Right atrium auricular region (tissue), 2 donors: ENCODE data around the gene SLAMF8. TPM values are rescaled to one million over a fixed set of nuclear protein-coding genes. Genes with fewer than 3 reads are reported as not detected.

ENCODE experiments used
- DNase-seq: peaks from one replicate; pipeline ENCODE4 v3.0.0-alpha.2; 2019; ENCODE audit warnings: low spot score
- H3K27ac ChIP-seq, 2 donors: fragments of 200-600 bp; sonication (generic); 1 replicate in 1 of 2; 2 replicates in 1 of 2; pipeline ENCODE4 v1.5.1; 2016 to 2019
- H3K27me3 ChIP-seq, 2 donors: fragments of 200-600 bp; sonication (generic); one replicate each; pipeline versions ENCODE4 v1.5.1 to v1.6.0; 2017 to 2019
- H3K36me3 ChIP-seq: fragments of 200-600 bp; sonication (generic); one replicate; pipeline ENCODE4 v1.5.1; 2016
- H3K4me1 ChIP-seq, 2 donors: fragments of 200-600 bp; sonication (generic); one replicate each; pipeline versions ENCODE4 v1.5.1 to v1.6.0; 2017 to 2019
- H3K4me3 ChIP-seq, 2 donors: fragments of 200-600 bp; sonication (generic); 1 replicate in 1 of 2; 2 replicates in 1 of 2; pipeline ENCODE4 v1.5.1; 2017 to 2019; ENCODE audit warnings: mild to moderate bottlenecking in 1 of 2, moderate library complexity in 1 of 2
- H3K9me3 ChIP-seq, 2 donors: fragments of 200-600 bp; sonication (generic); one replicate each; pipeline ENCODE4 v1.5.1; 2019
- CTCF ChIP-seq, 2 donors: fragments of 200-600 bp; sonication (generic); IDR thresholded peaks; one replicate each; pipeline ENCODE4 v1.5.1; 2019; ENCODE audit warnings: antibody characterized with exemption in 2 of 2
- total RNA-seq, 2 donors: library from RNA; depleted of rRNA; stranded (reverse); fragments of >200 nt; gene quantifications; one replicate each; pipeline ENCODE4 v1.1.0, GENCODE V29; 2016

Gene SLAMF8
- total RNA-seq, 2 donors from 2014 or later = 1.0 to 4.2 TPM

- no peak for DNase-seq
- H3K36me3 ChIP-seq = peaks cover 21% of the 10 kb centered on the region
Observed at GRCh38 chr1:159835356-159835755, 8.7 kb downstream of the SLAMF8 start.

GRCh38 chr1:159835862-159836525 is 9.3 kb downstream of the SLAMF8 start:
- no peaks in the 10 kb centered on the region for H3K27me3 ChIP-seq
- H3K27ac ChIP-seq = no peak overlapping the region
- H3K4me1 ChIP-seq = peaks cover 0 to 7% of the 10 kb centered on the region in 2 donors
- H3K36me3 ChIP-seq = peaks cover 21% of the 10 kb centered on the region
- peak in 1 of 2 donors; percentile 25 for TF ChIP-seq CTCF (IDR thresholded peaks at IDR 0.05)
- DNase-seq = no peak
- H3K4me3 ChIP-seq = no peak overlapping the region
- H3K9me3 ChIP-seq = no peaks in the 10 kb centered on the region

More at GRCh38 chr1:159835356-159835755, 8.7 kb downstream of the SLAMF8 start:
- no peaks in the 10 kb centered on the region for H3K9me3 ChIP-seq
- no peaks in the 10 kb centered on the region for H3K27me3 ChIP-seq
- peaks cover 0 to 7% of the 10 kb centered on the region in 2 donors for H3K4me1 ChIP-seq
- TF ChIP-seq CTCF (IDR thresholded peaks at IDR 0.05) = no peak
- no peak overlapping the region for H3K4me3 ChIP-seq
- H3K27ac ChIP-seq = no peak overlapping the region

DNA sequence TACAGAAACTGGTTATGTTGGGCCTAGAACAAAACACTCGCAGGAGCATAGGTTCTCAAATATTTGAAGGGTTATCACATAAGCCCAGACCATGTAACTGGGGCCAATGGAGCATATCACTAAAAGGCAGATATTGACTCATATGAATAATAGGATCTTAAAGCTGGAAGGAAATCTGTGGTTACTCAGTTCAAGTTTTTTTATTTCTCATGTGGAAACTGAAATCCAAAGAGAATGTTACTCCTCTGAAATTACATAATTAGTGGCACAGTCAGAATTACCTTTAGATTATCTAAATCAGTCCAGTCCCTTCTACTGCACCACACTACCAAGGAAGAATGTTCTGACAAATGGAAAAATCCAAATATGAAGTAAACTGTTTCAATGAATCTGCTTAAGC is 12.0 kb downstream of the SLAMF8 start:
- Histone ChIP-seq H3K4me1 (no peaks in the 10 kb centered on the region), H3K27me3 (no peaks in the 10 kb centered on the region), H3K4me3 (no peak overlapping the region), H3K36me3 (peaks cover 21% of the 10 kb centered on the region), H3K27ac (no peak overlapping the region), H3K9me3 (no peaks in the 10 kb centered on the region)
- no peak for TF ChIP-seq CTCF (IDR thresholded peaks at IDR 0.05)
- DNase-seq = no peak

DNA sequence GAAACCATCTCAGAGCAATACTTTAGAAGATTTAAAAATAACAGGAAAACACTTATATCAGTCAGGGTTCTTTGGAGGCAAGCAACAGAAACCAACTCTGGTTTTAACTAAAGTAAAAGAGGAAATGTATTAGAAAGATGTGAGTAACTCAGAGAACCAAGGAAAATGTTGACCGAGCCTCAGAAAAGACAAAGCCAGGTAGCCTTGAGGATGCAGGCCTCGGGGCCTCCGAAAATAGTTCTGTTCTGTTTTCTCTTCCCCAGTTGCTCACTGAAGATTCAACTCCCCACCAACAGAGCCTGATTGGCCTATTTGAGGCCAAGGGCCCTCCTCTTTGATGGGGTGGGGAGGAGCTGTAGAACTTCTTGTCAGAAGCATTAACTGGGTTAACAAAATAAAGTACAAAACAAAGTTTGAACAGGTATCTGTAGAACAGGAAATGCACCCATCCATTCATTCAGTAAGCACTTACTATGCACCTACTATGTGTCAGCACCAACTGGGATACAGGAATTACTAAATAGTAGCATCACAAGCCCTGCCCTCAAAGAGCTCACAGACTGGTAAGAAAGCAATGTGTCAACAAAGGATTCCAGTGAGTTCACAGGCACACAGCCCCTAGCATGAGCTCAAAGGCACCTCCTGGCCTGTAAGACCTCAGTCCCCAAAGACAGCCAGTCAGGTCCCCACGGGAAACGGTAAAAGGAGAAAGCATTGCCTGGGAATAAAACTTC is 12.6 kb downstream of the SLAMF8 start:
- Histone ChIP-seq H3K27ac (no peak overlapping the region), H3K27me3 (no peaks in the 10 kb centered on the region), H3K9me3 (no peaks in the 10 kb centered on the region), H3K36me3 (peaks cover 21% of the 10 kb centered on the region), H3K4me3 (no peak overlapping the region), H3K4me1 (no peaks in the 10 kb centered on the region)
- DNase-seq = no peak
- TF ChIP-seq CTCF (IDR thresholded peaks at IDR 0.05) = no peak

GRCh38 chr1:159841749-159842148 is 15.1 kb downstream of the SLAMF8 start:
- no peaks in the 10 kb centered on the region for H3K4me1 ChIP-seq
- H3K9me3 ChIP-seq = no peaks in the 10 kb centered on the region
- no peak for TF ChIP-seq CTCF (IDR thresholded peaks at IDR 0.05)
- DNase-seq = no peak
- H3K36me3 ChIP-seq = peaks cover 8% of the 10 kb centered on the region
- H3K27me3 ChIP-seq = no peaks in the 10 kb centered on the region
- no peak overlapping the region for H3K4me3 ChIP-seq
- H3K27ac ChIP-seq = no peak overlapping the region
